ENCODE results near the gene IL21. TPM values are rescaled to one million over a fixed set of nuclear protein-coding genes. Genes with fewer than 3 reads are reported as not detected.
A peak's percentile ranks its signal among the peaks of the same experiment; 100 is the strongest.

Gene IL21
- total RNA-seq, 1 donor from 2014 or later: not detected

GRCh38 chr4:122663814-122664610 is 43.1 kb upstream of the IL21 start:
- no peak overlapping the region for H3K4me3 ChIP-seq (ENCODE audit: insufficient read depth, low read depth, low read length)
- Mint-ChIP-seq H3K27ac (ENCODE audit: unreplicated experiment) (peak overlapping the region; percentile 96), H3K36me3 (ENCODE audit: low read depth, unreplicated experiment) (no peaks in the 10 kb centered on the region), H3K27me3 (ENCODE audit: low read depth, unreplicated experiment) (peaks cover 1% of the 10 kb centered on the region), H3K4me3 (ENCODE audit: unreplicated experiment) (no peak overlapping the region), H3K4me1 (ENCODE audit: low read depth, unreplicated experiment) (peaks cover 65% of the 10 kb centered on the region), H3K9me3 (ENCODE audit: unreplicated experiment) (no peaks in the 10 kb centered on the region)
- no peak overlapping the region for H3K9ac ChIP-seq (ENCODE audit: low read length)
- H3K27ac ChIP-seq (ENCODE audit: low read depth, low read length): no peak overlapping the region
- no peak for TF ChIP-seq CTCF (IDR thresholded peaks at IDR 0.05; ENCODE audit: insufficient read depth, low read depth, low read length)
- TF ChIP-seq EZH2 (IDR thresholded peaks at IDR 0.05; ENCODE audit: insufficient read depth, low read length): no peak
- no peaks in the 10 kb centered on the region for H3K27me3 ChIP-seq (ENCODE audit: insufficient read depth, low read length)
- no peaks in the 10 kb centered on the region for H3K9me3 ChIP-seq (ENCODE audit: insufficient read depth, low read depth, low read length)
- DNase-seq (ENCODE audit: low read depth) (peak; percentile 43), FAIRE-seq (peak; percentile 43)
- peaks cover 23% of the 10 kb centered on the region for H3K4me1 ChIP-seq (ENCODE audit: insufficient read depth, low read length)
- no peaks in the 10 kb centered on the region for H3K79me2 ChIP-seq (ENCODE audit: insufficient read depth, low read length)
- H4K20me1 ChIP-seq (ENCODE audit: insufficient read depth, low read length): no peaks in the 10 kb centered on the region
- no peaks in the 10 kb centered on the region for H3K36me3 ChIP-seq (ENCODE audit: insufficient read depth, low read length)
- H3K4me2 ChIP-seq (ENCODE audit: low read length): peak overlapping the region; percentile 57
- H2AFZ ChIP-seq (ENCODE audit: low read depth, low read length): peak overlapping the region; percentile 62

DNA sequence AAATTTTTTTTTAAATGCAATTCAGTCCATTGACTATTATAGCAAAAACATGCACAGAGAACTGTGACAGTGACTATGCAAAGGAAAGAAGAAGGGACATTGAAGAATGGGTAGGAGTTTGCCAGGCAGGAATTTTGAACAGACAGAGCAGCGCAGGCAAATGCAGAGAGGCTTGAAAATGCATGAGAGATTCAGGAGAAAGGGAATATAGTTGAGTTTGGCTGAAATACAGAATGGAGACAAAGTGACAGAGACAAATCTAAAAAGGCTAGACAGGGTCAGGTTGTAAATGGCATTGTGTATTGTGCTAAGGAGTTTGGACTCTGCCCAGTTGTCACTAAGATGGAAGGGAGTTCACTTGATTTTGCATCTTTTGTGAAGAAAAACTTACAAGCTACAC is 42.4 kb upstream of the IL21 start:
- Histone ChIP-seq H3K4me1 (ENCODE audit: insufficient read depth, low read length) (peaks cover 17% of the 10 kb centered on the region), H3K79me2 (ENCODE audit: insufficient read depth, low read length) (no peaks in the 10 kb centered on the region), H3K4me2 (ENCODE audit: low read length) (no peak overlapping the region), H3K9me3 (ENCODE audit: insufficient read depth, low read depth, low read length) (no peaks in the 10 kb centered on the region), H3K4me3 (ENCODE audit: insufficient read depth, low read depth, low read length) (no peak overlapping the region), H3K27me3 (ENCODE audit: insufficient read depth, low read length) (no peaks in the 10 kb centered on the region), H3K27ac (ENCODE audit: low read depth, low read length) (no peak overlapping the region), H3K9ac (ENCODE audit: low read length) (no peak overlapping the region), H2AFZ (ENCODE audit: low read depth, low read length) (no peak overlapping the region), H4K20me1 (ENCODE audit: insufficient read depth, low read length) (no peaks in the 10 kb centered on the region), H3K36me3 (ENCODE audit: insufficient read depth, low read length) (no peaks in the 10 kb centered on the region)
- Mint-ChIP-seq H3K27me3 (ENCODE audit: low read depth, unreplicated experiment) (peaks cover 2% of the 10 kb centered on the region), H3K27ac (ENCODE audit: unreplicated experiment) (peak overlapping the region; percentile 88), H3K9me3 (ENCODE audit: unreplicated experiment) (no peaks in the 10 kb centered on the region), H3K4me3 (ENCODE audit: unreplicated experiment) (no peak overlapping the region), H3K4me1 (ENCODE audit: low read depth, unreplicated experiment) (peaks cover 61% of the 10 kb centered on the region), H3K36me3 (ENCODE audit: low read depth, unreplicated experiment) (no peaks in the 10 kb centered on the region)
- TF ChIP-seq CTCF (IDR thresholded peaks at IDR 0.05; ENCODE audit: insufficient read depth, low read depth, low read length): no peak
- TF ChIP-seq EZH2 (IDR thresholded peaks at IDR 0.05; ENCODE audit: insufficient read depth, low read length): no peak
- no peak for FAIRE-seq
- no peak for DNase-seq (ENCODE audit: low read depth)

- no peak overlapping the region for H3K27ac Mint-ChIP-seq (ENCODE audit: unreplicated experiment)
- no peak for DNase-seq (ENCODE audit: low read depth)
- Histone ChIP-seq H3K4me1 (ENCODE audit: insufficient read depth, low read length) (peaks cover 12% of the 10 kb centered on the region), H3K9me3 (ENCODE audit: insufficient read depth, low read depth, low read length) (no peaks in the 10 kb centered on the region), H3K9ac (ENCODE audit: low read length) (no peak overlapping the region), H3K79me2 (ENCODE audit: insufficient read depth, low read length) (no peaks in the 10 kb centered on the region), H3K36me3 (ENCODE audit: insufficient read depth, low read length) (no peaks in the 10 kb centered on the region), H3K4me3 (ENCODE audit: insufficient read depth, low read depth, low read length) (no peak overlapping the region), H3K27ac (ENCODE audit: low read depth, low read length) (no peak overlapping the region), H4K20me1 (ENCODE audit: insufficient read depth, low read length) (no peaks in the 10 kb centered on the region), H3K4me2 (ENCODE audit: low read length) (no peak overlapping the region), H3K27me3 (ENCODE audit: insufficient read depth, low read length) (no peaks in the 10 kb centered on the region), H2AFZ (ENCODE audit: low read depth, low read length) (no peak overlapping the region)
- FAIRE-seq: no peak
- H3K4me1 Mint-ChIP-seq (ENCODE audit: low read depth, unreplicated experiment): peaks cover 56% of the 10 kb centered on the region
- H3K36me3 Mint-ChIP-seq (ENCODE audit: low read depth, unreplicated experiment): no peaks in the 10 kb centered on the region
- TF ChIP-seq CTCF (IDR thresholded peaks at IDR 0.05; ENCODE audit: insufficient read depth, low read depth, low read length) (no peak), EZH2 (IDR thresholded peaks at IDR 0.05; ENCODE audit: insufficient read depth, low read length) (no peak)
- no peak overlapping the region for H3K4me3 Mint-ChIP-seq (ENCODE audit: unreplicated experiment)
- H3K27me3 Mint-ChIP-seq (ENCODE audit: low read depth, unreplicated experiment): peaks cover 2% of the 10 kb centered on the region
- H3K9me3 Mint-ChIP-seq (ENCODE audit: unreplicated experiment): no peaks in the 10 kb centered on the region
Observed at GRCh38 chr4:122662701-122663100, 41.8 kb upstream of the IL21 start.
